Limb (tissue), 2 donors: ENCODE data around the gene CLCF1.
A peak's percentile ranks its signal among the peaks of the same experiment; 100 is the strongest.
"Not testable (repeated sequence)": the region's sequence is repeated elsewhere in the genome, so short reads cannot be mapped to it uniquely, and the experiment has no call there.

ENCODE experiments used
- DNase-seq, 2 donors: peaks; one replicate each; pipeline ENCODE4 v3.0.0-alpha.2; 2016; ENCODE audit errors: extremely low spot score in 2 of 2

The CLCF1 gene

GRCh38 chr11:67332081-67332691, 41.2 kb downstream of the CLCF1 start:
- DNase-seq, result no peak

- DNase-seq, result no peak
Observed at GRCh38 chr11:67323526-67323925, 49.9 kb downstream of the CLCF1 start.

GRCh38 chr11:67322049-67322448, 51.3 kb downstream of the CLCF1 start:
- no peak for DNase-seq

GRCh38 chr11:67321313-67321871, 52.0 kb downstream of the CLCF1 start:
- no peak for DNase-seq

- DNase-seq, result no peak
Observed at GRCh38 chr11:67320691-67321090, 52.7 kb downstream of the CLCF1 start.

- DNase-seq, result no peak
Observed at GRCh38 chr11:67320011-67320410, 53.4 kb downstream of the CLCF1 start.

- DNase-seq, result not testable (repeated sequence)
Observed at GRCh38 chr11:67318876-67319275, 54.5 kb downstream of the CLCF1 start.

- no peak for DNase-seq
Observed at GRCh38 chr11:67317888-67318555, 55.4 kb downstream of the CLCF1 start.

GRCh38 chr11:67317205-67317887, 56.1 kb downstream of the CLCF1 start:
- peak; percentile 97 to 98 for DNase-seq

GRCh38 chr11:67316882-67317204, 56.6 kb downstream of the CLCF1 start:
- DNase-seq, result no peak

GRCh38 chr11:67315325-67315909, 58.0 kb downstream of the CLCF1 start:
- no peak for DNase-seq

GRCh38 chr11:67314218-67314617, 59.2 kb downstream of the CLCF1 start:
- no peak for DNase-seq
